Epithelial cell of prostate (primary cell): ENCODE data around the gene ALDH3A1.

ENCODE experiments used
- DNase-seq: peaks from one replicate; pipeline ENCODE4 v3.0.0-alpha.2; 2011; ENCODE audit warnings: low read depth, low spot score
- H3K27ac ChIP-seq: fragments of 450-650 bp; 2 replicates; pipeline ENCODE4 v1.5.1; 2017; ENCODE audit warnings: mild to moderate bottlenecking

The ALDH3A1 gene

GRCh38 chr17:19743101-19744100, 4.7 kb downstream of the ALDH3A1 start:
- H3K27ac ChIP-seq, result no peak overlapping the region
- no peak for DNase-seq

- no peak for DNase-seq
- no peak overlapping the region for H3K27ac ChIP-seq
These were observed 5.6 kb downstream of the ALDH3A1 start for GRCh38 chr17:19742495-19742894.

DNA sequence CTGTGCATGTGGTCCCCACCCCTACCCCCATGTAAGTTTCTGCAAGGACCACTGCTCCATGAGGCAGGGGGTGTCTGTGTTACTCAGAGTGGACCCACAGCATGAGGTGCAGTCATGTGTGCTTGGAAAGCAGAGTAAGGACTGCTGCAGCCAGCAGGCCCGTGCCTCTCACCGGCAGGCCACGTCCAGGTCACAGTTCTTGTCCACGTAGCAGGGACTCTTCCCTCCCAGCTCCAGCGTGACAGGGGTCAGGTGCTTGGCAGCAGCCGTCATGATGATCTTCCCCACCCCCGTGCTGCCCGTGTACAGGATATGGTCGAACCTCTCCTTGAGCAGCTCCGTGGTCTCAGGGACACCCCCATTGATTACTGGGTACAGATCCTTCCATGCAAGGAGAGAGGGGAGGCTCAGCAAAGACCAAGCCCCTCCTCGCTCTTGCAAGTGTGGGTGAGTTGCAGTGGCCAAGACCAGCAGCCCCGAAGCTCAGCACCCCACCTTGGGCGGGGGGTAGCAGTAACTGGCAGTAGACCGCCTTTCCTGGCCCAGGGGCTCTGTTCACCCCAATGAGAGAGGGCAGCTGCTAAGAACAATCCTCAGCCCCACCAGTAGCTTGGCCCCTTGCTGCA, 6.2 kb downstream of the ALDH3A1 start:
- no peak for DNase-seq

GRCh38 chr17:19740933-19741332, 7.2 kb downstream of the ALDH3A1 start:
- DNase-seq, result no peak
- no peak overlapping the region for H3K27ac ChIP-seq

More for the DNA sequence above, 6.2 kb downstream of the ALDH3A1 start:
- no peak overlapping the region for H3K27ac ChIP-seq

GRCh38 chr17:19739241-19740201, 8.6 kb downstream of the ALDH3A1 start:
- no peak for DNase-seq
- H3K27ac ChIP-seq, result no peak overlapping the region

DNA sequence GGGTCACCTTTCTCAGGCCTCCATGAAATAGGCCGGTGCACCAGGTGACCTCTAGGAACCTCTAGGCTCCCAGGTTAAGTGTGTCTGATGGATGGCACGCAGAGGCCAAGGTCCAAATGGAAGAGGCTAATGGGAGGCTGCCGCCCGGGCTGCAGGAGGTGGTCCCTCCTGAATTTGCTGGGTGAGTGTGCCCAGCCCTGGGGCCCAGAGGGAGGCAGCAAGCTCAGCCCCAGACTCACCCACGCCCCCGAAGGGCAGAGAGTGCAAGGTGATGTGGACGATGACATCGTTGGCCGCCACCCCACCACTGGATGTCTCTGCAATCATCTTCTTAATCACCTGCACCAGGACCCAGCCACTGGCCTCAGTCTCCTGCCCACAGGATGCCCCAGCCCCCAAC, 9.3 kb downstream of the ALDH3A1 start:
- DNase-seq, result no peak
- H3K27ac ChIP-seq, result no peak overlapping the region

DNA sequence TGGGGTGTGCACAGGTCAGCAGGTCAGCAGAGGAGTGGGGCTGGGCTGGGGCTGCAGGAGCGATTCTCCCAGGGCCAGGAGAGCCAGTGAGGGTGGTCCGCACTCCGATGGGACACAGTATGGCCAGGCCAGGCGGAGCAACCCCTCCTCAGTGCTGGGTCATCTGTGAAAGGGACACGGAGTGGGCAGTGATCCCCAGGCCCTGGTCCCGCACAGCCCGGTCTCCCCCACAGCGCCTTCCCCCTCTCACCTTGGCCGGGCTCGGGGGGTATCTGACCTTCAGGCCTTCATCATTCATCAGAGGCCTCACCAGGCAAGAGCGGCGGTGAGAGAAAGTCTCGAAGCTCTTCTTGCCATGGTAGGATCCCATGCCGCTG, 10.0 kb downstream of the ALDH3A1 start:
- no peak for DNase-seq
- no peak overlapping the region for H3K27ac ChIP-seq

DNA sequence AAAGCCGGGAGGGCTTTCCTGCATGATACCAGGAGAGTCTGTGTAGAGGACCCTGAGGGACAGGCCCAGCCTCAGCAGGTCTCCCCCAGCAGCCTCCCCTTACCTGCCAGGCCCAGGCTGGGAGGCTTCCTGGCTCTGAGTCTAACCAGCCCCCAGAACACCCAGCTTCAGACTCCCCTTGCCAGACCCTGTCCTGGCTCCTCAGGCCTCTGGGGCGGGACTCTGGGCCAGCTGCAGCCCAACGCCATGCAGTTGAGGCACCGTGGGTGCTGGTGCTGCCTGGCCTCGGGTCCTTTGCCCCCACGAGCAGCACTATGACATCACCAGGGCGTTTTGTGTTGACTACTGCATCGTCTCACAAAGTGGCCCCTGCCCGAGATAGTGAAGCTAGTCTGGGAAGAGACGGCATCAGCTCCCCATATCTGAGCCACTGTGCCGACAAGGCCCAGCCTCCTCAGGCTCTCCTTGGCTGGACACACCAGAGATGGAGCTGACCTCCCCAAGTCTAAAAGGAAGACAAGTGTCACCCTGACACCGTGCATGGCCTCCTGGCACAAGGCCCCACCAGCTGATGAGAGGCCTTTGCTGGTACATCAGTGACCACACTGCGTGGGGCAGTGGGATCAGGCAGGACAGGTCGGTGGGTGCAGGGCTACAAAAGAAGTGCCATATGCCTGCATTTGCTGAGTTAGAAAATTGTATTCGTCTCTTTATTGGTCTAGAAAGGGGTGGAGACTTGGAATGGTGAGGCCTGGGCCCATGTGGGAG, 10.6 kb downstream of the ALDH3A1 start:
- H3K27ac ChIP-seq, result no peak overlapping the region
- DNase-seq, result no peak

DNA sequence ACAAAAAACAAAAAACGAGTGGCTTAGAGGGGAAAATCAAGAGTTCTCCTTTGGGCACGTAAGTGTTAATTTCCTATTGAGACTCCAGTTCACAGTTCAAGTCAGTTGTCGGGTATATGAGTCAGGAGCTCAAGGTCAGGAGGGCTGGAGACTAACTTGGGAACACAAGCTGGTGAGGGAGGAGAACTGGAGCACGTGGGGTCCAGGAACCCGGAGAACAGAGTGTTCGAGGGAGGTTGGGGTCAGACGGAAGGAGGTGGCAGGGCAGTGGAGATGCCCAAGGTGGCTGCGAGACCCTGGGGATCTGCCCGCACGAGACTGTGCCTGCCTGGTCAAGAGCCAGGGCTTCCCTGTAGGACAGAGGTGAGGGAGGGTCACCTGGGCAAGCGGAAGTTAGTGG, 12.0 kb downstream of the ALDH3A1 start:
- DNase-seq, result no peak
- no peak overlapping the region for H3K27ac ChIP-seq

DNA sequence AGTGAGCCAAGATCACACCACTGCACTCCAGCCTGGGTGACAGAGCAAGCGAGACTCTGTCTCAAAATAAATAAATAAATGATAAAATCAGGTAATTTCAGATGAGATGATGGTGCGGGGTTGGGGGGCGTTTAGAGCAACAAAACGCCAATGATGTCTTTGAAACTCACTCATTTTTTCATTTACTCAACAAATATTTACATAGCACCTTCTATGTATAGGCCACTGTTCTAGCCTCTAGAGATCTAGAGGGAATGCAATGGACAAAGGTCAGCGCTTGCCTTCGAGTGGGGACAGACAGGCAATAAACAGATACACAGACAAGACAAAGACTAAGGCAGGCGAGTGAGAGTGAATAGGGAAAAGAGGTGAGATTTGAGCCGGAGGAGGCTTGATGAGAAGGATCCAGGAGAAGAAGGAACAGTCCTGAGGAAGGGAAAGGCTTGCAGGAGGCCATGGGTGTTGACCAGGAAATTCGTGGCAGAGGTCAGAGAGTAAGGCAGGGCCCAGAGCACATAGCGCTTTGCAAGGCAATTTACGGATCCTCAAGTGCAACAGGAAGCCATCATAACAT, 14.1 kb downstream of the ALDH3A1 start:
- no peak overlapping the region for H3K27ac ChIP-seq
- no peak for DNase-seq

- no peak for DNase-seq
- H3K27ac ChIP-seq, result no peak overlapping the region
These were observed 16.5 kb downstream of the ALDH3A1 start for GRCh38 chr17:19731626-19732025.

- no peak for DNase-seq
- no peak overlapping the region for H3K27ac ChIP-seq
These were observed 17.3 kb downstream of the ALDH3A1 start for GRCh38 chr17:19730843-19731242.

- H3K27ac ChIP-seq, result no peak overlapping the region
- no peak for DNase-seq
These were observed 18.2 kb downstream of the ALDH3A1 start for GRCh38 chr17:19729900-19730299.

DNA sequence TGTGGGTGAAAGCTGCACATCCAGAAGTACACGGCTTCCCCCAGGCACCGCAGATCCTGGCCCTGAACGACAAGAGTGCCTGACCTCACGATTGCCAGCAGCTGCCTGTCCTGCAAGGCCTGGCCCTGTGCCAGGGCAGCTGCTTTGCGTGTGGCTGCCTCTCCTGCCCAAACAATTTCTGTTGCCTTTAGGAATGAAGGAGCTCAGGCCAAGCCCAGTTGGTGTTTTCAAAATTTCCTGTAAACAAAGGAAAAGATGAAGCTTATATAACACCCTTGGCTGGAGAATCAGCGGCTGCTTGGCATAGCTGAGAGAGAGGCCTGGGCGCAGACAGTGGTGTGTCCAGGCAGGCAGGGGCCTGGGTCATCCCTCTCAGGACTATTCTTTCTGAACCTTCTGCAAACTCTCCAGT, 20.0 kb downstream of the ALDH3A1 start:
- peak; percentile 41 for DNase-seq
- H3K27ac ChIP-seq, result peak overlapping the region; percentile 69

GRCh38 chr17:19727501-19728078, 20.5 kb downstream of the ALDH3A1 start:
- DNase-seq, result peak; percentile 46
- peak overlapping the region; percentile 69 for H3K27ac ChIP-seq

GRCh38 chr17:19726631-19727376, 21.3 kb downstream of the ALDH3A1 start:
- DNase-seq, result no peak
- peak overlapping the region; percentile 69 for H3K27ac ChIP-seq

DNA sequence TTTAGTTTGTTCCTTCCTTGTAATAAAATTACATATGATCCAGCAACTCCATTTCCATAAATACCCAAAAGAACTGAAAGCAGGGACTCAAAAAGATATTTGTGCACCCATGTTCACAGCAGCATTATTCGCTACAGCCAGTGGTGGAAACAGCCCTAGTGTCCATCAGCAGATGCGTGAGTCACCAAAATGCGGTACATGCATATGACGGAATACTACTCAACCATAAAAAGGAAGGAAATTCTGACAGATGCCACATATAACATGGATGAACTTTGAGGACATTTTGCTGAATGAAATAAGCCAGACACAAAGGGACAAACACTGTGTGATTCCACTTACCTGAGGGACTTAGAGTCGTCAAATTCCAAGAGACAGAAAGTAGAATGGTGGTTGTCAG, 22.6 kb downstream of the ALDH3A1 start:
- no peak for DNase-seq
- peak overlapping the region; percentile 76 for H3K27ac ChIP-seq
